ENCODE results near the gene NUP160. TPM values are rescaled to one million over a fixed set of nuclear protein-coding genes. Genes with fewer than 3 reads are reported as not detected.
"Not testable (repeated sequence)": the region's sequence is repeated elsewhere in the genome, so short reads cannot be mapped to it uniquely, and the experiment has no call there.

The NUP160 gene
- polyA plus RNA-seq, 3 donors from 2014 or later = 16.9 to 31.5 (median 25.0) TPM

DNA sequence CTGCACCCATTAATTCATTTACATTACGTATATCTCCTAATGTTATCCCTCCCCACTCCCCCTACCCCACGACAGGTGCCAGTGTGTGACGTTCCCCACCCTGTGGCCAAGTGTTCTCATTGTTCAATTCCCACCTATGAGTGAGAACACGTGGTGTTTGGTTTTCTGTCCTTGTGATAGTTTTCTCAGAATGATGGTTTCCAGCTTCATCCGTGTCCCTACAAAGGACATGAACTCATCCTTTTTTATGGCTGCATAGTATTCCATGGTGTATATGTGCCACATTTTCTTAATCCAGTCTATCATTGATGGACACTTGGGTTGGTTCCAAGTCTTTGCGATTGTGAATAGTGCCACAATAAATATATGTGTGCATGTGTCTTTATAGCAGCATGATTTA is 25.5 kb downstream of the NUP160 start:
- H3K27ac Mint-ChIP-seq; DNase-seq; H3K4me1 Mint-ChIP-seq; H3K27me3 Mint-ChIP-seq (ENCODE audit: low read depth in 3 of 3); H3K4me3 Mint-ChIP-seq; H3K9me3 Mint-ChIP-seq: not testable (repeated sequence)
- H3K36me3 Mint-ChIP-seq = peaks cover 17 to 42% (median 19%) of the 10 kb centered on the region in 3 donors

DNA sequence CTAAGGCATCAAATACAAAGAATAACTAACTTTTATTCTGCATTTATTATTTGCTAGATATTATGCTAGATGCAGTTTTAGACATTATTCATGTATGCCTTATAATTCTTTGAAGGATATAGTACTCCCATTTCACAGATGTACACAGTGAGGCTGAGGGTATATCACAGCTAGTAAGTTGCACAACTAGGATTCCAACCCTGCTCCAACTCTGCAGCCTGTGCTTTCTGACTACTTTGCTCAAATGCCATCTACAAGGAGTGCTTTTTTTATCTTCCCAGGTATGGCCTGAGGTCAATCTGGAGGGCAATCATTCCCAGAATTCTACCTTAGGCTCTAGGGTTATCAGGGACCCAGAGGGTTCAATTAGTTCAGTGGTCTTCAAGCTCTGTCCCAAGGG is 28.4 kb downstream of the NUP160 start:
- no peaks in the 10 kb centered on the region for H3K27me3 Mint-ChIP-seq (ENCODE audit: low read depth in 3 of 3)
- H3K27ac Mint-ChIP-seq = peak overlapping the region in 1 of 6 donors; percentile 57
- no peak for DNase-seq
- H3K9me3 Mint-ChIP-seq = no peaks in the 10 kb centered on the region
- H3K4me3 Mint-ChIP-seq = no peak overlapping the region
- peaks cover 23 to 49% (median 29%) of the 10 kb centered on the region in 3 donors for H3K36me3 Mint-ChIP-seq
- no peaks in the 10 kb centered on the region for H3K4me1 Mint-ChIP-seq

DNA sequence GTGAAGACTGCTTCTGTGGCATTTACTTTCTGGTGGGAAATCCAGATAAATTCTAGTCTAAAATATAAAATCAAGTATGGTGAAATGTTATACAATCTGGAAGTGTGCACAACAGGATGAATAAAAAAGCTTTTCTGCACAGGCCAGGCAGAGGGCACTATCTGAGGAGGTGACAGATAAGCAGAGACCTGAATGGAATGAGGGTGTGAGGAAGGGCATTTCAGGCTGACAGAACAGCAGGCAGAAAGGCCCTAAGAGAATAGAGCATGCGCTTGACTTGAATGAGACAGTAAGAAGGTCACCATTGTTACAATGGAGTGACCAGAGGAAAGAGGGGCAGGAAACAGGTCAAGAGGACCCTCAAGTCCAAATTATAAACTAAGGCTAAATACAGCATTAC is 47.4 kb downstream of the NUP160 start:
- H3K4me3 Mint-ChIP-seq = no peak overlapping the region
- H3K27me3 Mint-ChIP-seq (ENCODE audit: low read depth in 3 of 3) = peaks cover 0 to 2% (median 0%) of the 10 kb centered on the region in 3 donors
- H3K4me1 Mint-ChIP-seq = no peaks in the 10 kb centered on the region
- H3K27ac Mint-ChIP-seq = peak overlapping the region in 1 of 6 donors; percentile 72
- H3K9me3 Mint-ChIP-seq = no peaks in the 10 kb centered on the region
- DNase-seq = no peak
- peaks cover 13 to 36% (median 20%) of the 10 kb centered on the region in 3 donors for H3K36me3 Mint-ChIP-seq

DNA sequence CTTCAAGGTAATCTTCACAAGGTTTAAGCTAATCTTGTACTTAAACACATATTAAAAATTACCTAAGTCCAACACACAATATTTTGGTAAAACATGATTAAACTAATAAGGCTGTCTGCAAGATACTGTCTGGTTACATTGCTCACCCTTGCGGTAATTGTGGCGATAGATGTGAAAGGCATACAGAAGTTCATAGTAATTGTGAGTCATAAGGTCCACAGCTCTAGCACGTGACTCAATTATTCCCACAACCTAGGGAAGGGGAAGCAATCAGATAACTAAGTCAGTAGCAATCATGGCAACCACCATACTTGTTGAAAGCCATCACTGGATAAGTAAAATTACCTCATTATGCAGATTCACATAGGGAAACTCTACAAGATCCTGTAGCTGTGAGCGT is 50.5 kb downstream of the NUP160 start:
- peaks cover 0 to 2% (median 0%) of the 10 kb centered on the region in 3 donors for H3K27me3 Mint-ChIP-seq (ENCODE audit: low read depth in 3 of 3)
- peak overlapping the region in 2 of 6 donors; percentile 31 to 54 for H3K27ac Mint-ChIP-seq
- H3K4me1 Mint-ChIP-seq = no peaks in the 10 kb centered on the region
- H3K36me3 Mint-ChIP-seq = peaks cover 16 to 38% (median 25%) of the 10 kb centered on the region in 3 donors
- no peak overlapping the region for H3K4me3 Mint-ChIP-seq
- no peaks in the 10 kb centered on the region for H3K9me3 Mint-ChIP-seq
- no peak for DNase-seq

DNA sequence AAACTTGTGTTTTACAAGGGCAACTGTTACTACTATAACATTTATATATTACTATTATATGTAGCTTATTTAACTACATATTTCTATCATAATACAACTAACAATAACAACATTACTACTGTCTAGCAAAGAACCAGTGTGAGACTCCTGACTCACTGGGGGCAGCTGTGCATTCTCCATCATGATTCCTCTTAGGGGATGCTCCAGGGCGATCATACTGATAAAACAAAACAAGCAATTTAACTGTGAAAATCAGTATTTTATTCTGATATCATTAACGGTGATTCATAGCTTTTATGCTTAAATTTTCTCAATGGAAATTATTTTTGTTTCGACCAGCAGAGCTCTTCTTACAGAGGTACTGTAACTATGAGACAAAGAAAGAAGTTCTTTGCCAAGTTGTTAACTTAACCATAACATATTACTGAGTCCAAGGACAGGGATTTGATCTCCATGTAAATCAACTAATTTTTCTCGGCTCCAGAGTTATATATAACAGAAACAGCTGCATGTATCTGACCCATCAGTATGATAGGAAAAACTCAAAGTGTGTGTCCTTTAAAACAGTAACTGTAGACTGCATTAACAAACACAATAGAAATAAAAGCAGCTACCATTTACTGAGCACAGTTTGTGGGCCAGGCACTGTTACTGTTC is 56.2 kb downstream of the NUP160 start:
- Mint-ChIP-seq H3K27ac (no peak overlapping the region), H3K9me3 (no peaks in the 10 kb centered on the region), H3K4me3 (no peak overlapping the region), H3K36me3 (peaks cover 21 to 35% (median 24%) of the 10 kb centered on the region in 3 donors), H3K4me1 (peaks cover 0 to 8% of the 10 kb centered on the region in 2 donors), H3K27me3 (ENCODE audit: low read depth in 3 of 3) (peaks cover 0 to 2% (median 0%) of the 10 kb centered on the region in 3 donors)
- DNase-seq = no peak

DNA sequence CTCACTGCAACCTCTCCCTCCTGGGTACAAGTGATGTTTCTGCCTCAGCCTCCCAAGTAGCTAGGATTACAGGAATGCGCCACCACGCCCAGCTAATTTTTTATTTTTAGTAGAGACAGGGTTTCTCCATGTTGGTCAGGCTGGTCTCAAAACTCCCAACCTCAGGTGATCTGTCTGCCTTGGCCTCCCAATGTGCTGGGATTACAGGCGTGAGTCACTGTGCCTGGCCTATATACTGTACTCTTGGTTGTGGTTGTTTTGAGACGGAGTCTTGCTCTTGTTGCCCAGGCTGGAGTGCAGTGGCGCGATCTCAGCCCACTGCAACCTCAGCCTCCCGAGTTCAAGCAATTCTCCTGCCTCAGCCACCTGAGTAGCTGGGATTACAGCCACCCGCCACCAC is 58.1 kb downstream of the NUP160 start:
- H3K9me3 Mint-ChIP-seq; H3K27ac Mint-ChIP-seq; H3K4me3 Mint-ChIP-seq; H3K4me1 Mint-ChIP-seq; DNase-seq; H3K27me3 Mint-ChIP-seq (ENCODE audit: low read depth in 3 of 3): not testable (repeated sequence)
- peaks cover 25 to 34% (median 29%) of the 10 kb centered on the region in 3 donors for H3K36me3 Mint-ChIP-seq

DNA sequence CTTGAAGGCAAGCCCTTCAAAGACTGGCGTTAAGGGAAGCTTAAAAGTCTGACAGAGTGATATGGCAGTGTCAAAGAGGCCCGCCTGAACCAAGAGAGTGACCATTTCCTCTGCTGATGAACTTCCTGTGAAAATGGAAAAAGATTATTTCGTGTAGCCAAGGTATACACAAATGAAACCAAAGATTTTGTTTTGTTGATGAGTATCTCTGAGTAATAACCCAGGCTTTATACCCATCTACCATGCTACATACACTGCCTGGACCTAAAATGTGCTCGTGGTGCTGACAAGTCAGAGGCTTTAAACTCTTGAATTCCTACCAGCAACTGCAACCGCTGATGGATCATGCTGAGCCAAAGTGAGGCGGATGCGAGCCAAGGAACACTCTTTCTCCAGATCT is 60.0 kb downstream of the NUP160 start:
- Mint-ChIP-seq H3K27ac (peak overlapping the region in 3 of 6 donors; percentile 17 to 65 (median 55)), H3K9me3 (no peaks in the 10 kb centered on the region), H3K27me3 (ENCODE audit: low read depth in 3 of 3) (no peaks in the 10 kb centered on the region), H3K4me1 (peaks cover 0 to 8% of the 10 kb centered on the region in 2 donors), H3K36me3 (peaks cover 25 to 36% (median 36%) of the 10 kb centered on the region in 3 donors), H3K4me3 (no peak overlapping the region)
- no peak for DNase-seq

DNA sequence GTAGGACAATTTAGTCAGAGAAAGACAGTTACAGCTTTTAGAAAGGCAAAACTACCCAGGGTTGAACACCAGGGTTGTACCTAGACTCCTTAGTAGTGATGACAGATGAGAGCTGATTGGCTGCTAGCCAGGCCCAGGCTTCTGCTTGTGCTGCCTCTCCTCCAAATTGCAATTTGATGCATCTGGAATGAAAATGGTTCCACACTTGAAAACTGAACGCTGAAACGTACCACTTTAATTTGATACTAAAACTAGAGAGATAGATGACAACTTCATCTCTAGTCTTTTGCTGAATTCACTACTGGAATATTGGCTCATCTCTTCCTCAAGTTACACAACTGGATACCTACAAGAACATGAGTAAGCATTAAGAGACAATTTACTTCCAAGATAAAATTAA is 61.8 kb downstream of the NUP160 start:
- Mint-ChIP-seq H3K27ac (no peak overlapping the region), H3K4me3 (no peak overlapping the region), H3K4me1 (peaks cover 0 to 8% of the 10 kb centered on the region in 2 donors), H3K9me3 (no peaks in the 10 kb centered on the region), H3K27me3 (ENCODE audit: low read depth in 3 of 3) (no peaks in the 10 kb centered on the region), H3K36me3 (peaks cover 16 to 30% (median 27%) of the 10 kb centered on the region in 3 donors)
- no peak for DNase-seq

DNA sequence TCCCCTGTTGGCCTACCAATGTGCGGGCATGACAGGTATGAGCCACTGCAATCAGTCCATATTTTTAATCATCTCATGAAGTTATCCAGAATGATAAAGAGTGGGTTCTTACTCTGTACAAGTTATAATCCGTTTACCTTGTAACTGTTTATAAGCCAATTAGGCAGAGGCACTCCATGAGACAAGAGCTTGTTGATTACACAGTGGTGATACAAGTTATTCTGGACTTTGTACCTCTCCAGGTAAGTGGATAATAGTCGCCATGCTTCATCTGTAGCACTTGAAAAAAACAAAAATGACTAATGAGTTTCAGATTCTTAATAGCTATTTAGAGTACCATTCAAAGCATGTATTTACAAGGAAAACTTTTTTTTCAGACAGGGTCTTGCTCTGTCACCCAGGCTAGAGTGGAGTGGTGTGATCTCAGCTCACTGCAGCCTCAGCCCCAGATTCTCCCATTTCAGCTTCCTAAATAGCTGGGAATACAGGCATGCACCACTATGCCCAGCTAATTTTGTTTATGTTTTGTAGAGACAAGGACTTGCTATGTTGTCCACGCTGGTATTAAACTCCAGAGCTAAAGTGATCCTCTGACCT is 63.3 kb downstream of the NUP160 start:
- no peaks in the 10 kb centered on the region for H3K9me3 Mint-ChIP-seq
- peaks cover 19 to 27% (median 23%) of the 10 kb centered on the region in 3 donors for H3K36me3 Mint-ChIP-seq
- H3K27ac Mint-ChIP-seq = no peak overlapping the region
- no peak overlapping the region for H3K4me3 Mint-ChIP-seq
- no peak for DNase-seq
- H3K27me3 Mint-ChIP-seq (ENCODE audit: low read depth in 3 of 3) = no peaks in the 10 kb centered on the region
- peaks cover 0 to 8% of the 10 kb centered on the region in 2 donors for H3K4me1 Mint-ChIP-seq

DNA sequence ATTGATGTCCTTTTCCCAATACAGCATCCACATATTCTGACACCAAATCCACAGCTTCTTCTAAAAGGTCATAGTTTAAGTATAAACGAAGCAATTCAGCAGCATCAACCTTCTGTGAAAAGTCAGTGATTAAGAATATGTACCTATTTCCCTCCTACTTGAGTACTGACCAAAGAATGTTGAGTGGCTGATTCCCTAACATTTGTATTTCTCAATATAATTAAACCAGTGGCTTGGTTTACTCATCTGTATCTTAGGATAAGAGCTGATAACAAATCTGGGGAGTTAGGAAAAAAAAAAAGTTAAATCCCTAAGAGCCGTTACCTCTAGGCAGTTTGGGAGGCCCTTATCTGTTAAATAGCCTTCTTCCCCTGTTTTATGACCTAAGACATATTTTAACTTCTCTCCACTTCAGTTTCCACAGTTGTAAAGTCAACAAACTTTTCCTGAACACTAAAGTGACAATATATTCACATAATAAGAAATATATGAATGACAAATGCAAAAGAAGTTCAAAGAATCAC is 65.0 kb downstream of the NUP160 start:
- Mint-ChIP-seq H3K36me3 (peaks cover 23 to 36% (median 27%) of the 10 kb centered on the region in 3 donors), H3K4me3 (no peak overlapping the region), H3K27ac (no peak overlapping the region), H3K27me3 (ENCODE audit: low read depth in 3 of 3) (no peaks in the 10 kb centered on the region), H3K9me3 (no peaks in the 10 kb centered on the region), H3K4me1 (peaks cover 0 to 2% of the 10 kb centered on the region in 2 donors)
- DNase-seq = no peak

DNA sequence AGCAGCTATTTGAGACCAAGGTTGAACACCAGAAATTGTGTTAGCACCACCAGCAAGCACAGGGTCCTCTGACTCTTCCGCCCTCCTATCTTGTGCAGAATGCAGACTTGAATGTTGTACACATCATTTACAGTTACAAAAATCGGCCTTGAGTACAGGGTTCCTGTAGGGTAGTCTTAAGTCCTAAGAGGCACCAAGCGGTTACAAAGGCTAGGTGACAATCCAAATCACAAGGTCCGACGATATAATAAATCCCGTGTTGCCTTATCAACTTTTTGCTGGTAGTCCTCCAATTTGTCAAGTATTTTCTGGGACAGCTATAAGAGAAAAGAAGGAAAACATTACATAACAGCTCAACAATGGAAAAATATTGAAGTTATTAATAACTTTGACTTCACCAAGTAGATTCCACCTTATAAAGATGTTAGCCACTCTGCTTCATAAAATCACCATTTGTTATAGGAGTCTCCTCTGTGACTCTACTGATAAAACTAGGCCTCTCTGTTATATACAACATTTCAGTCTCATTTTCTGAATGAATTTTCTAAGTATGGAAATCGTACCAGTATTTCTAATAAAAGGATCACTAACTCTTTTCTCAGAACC is 69.2 kb downstream of the NUP160 start:
- no peak overlapping the region for H3K4me3 Mint-ChIP-seq

DNA sequence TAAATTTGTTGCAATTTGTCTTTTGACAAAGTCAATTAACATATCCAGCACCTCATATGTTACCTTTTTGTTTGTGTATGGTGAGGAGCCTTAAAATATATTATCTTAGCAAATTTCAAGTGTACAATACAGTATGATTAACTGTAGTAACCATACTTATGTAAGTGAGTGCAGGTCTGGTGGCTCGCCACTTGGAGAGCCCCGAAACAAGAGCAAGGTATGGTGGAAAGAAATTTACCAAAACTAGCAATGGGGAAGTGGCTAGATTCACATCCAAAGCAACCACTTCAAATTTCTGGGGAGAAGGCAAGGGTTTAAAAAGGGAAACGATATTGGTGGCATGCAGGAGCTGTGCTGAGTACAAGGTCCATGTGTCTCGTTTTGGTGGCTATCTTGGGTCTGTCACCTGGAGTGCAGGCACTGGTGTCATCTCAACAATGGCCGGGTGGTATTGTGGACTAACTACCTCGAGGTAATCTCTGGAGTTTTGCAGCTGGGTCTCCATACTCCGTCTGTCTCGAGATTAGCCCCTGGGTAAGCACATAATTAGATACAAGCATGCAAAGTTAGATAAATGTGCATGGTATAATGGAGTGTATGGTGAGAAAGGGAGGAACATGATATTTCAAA is 72.8 kb downstream of the NUP160 start:
- H3K4me3 Mint-ChIP-seq = no peak overlapping the region
- no peaks in the 10 kb centered on the region for H3K9me3 Mint-ChIP-seq
- DNase-seq = no peak
- H3K4me1 Mint-ChIP-seq = no peaks in the 10 kb centered on the region
- H3K27me3 Mint-ChIP-seq (ENCODE audit: low read depth in 3 of 3) = no peaks in the 10 kb centered on the region
- peaks cover 14 to 32% (median 18%) of the 10 kb centered on the region in 3 donors for H3K36me3 Mint-ChIP-seq
- no peak overlapping the region for H3K27ac Mint-ChIP-seq

More for the DNA sequence above, 69.2 kb downstream of the NUP160 start:
- H3K9me3 Mint-ChIP-seq = no peaks in the 10 kb centered on the region
- DNase-seq = no peak
- H3K27me3 Mint-ChIP-seq (ENCODE audit: low read depth in 3 of 3) = no peaks in the 10 kb centered on the region
- no peaks in the 10 kb centered on the region for H3K4me1 Mint-ChIP-seq
- peak overlapping the region in 1 of 6 donors; percentile 64 for H3K27ac Mint-ChIP-seq
- H3K36me3 Mint-ChIP-seq = peaks cover 18 to 42% (median 20%) of the 10 kb centered on the region in 3 donors

DNA sequence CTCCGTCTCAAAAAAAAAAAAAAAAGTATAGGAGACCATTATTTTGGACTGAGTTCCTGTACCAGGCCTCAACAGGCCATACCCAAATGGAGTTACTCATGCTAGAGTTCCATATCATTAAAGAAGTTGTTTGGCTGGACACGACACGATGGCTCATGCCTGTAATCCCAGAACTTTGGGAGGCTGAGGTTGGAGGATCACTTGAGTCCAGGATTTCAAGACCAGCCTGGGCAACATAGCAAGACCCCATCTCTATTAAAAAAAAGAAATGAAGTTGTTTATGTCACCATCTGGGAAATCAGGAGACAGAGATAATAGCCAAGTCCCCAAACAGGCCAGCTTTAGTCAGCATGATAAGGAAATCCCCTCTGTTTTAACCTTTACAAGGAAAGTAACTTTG is 74.3 kb downstream of the NUP160 start:
- peaks cover 9 to 20% (median 11%) of the 10 kb centered on the region in 3 donors for H3K36me3 Mint-ChIP-seq
- DNase-seq = no peak
- no peak overlapping the region for H3K4me3 Mint-ChIP-seq
- H3K27ac Mint-ChIP-seq = no peak overlapping the region
- H3K27me3 Mint-ChIP-seq (ENCODE audit: low read depth in 3 of 3) = no peaks in the 10 kb centered on the region
- no peaks in the 10 kb centered on the region for H3K9me3 Mint-ChIP-seq
- H3K4me1 Mint-ChIP-seq = peaks cover 0 to 2% of the 10 kb centered on the region in 2 donors

DNA sequence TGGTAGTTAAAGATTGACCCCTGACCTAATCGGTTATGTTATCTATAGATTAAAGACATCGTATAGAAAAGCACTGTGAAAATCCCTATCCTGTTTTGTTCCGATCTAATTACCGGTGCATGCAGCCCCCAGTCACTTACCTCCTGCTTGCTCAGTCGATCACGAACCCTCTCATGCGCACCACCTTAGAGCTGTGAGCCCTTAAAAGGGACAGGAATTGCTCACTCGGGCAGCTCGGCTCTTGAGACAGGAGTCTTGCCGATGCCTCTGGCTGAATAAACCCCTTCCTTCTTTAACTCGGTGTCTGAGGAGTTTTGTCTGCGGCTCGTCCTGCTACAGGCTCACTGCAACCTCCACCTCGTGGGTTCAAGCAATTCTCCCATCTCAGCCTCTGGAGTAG is 78.6 kb downstream of the NUP160 start:
- Mint-ChIP-seq H3K27ac (peak overlapping the region in 3 of 6 donors; percentile 51 to 78 (median 54)), H3K4me3 (peak overlapping the region; percentile 1 to 51 (median 38)), H3K4me1 (peaks cover 29 to 35% of the 10 kb centered on the region in 2 donors), H3K27me3 (ENCODE audit: low read depth in 3 of 3) (peaks cover 0 to 17% (median 6%) of the 10 kb centered on the region in 3 donors)
- not testable (repeated sequence) for H3K36me3 Mint-ChIP-seq, H3K9me3 Mint-ChIP-seq, DNase-seq

All from immature natural killer cell (primary cell).